Hematopoietic multipotent progenitor cell treated with erythropoietin and hydrocortisone succinate and interleukin-3 and kit ligand, for 8 days (in vitro differentiated cells): ENCODE data around the gene MEGF11.
"Not testable (repeated sequence)": the region's sequence is repeated elsewhere in the genome, so short reads cannot be mapped to it uniquely, and the experiment has no call there.

Experiments
- DNase-seq: peaks from one replicate; pipeline ENCODE4 v3.0.0-alpha.2; 2015

The MEGF11 gene

DNA sequence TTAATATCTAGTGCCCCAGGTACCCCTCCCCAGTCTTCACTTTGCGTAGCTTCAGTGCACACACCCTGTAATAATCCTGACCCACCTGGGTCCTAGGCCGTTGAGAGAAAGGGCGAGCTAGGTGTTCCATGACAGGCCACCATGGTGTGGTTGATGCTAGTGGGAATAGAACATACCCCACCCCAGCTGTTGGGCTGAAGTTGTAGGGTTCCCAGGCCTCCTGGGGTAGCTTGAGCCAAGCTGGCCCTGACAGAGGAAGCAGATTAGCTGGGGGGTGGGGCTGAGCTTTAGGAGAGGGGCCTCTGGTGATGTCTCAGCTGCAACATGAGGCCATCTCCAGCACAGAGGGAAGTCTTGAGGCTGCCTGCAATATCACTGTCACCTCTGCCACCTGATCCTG, 343.7 kb downstream of the MEGF11 start:
- DNase-seq: no peak

DNA sequence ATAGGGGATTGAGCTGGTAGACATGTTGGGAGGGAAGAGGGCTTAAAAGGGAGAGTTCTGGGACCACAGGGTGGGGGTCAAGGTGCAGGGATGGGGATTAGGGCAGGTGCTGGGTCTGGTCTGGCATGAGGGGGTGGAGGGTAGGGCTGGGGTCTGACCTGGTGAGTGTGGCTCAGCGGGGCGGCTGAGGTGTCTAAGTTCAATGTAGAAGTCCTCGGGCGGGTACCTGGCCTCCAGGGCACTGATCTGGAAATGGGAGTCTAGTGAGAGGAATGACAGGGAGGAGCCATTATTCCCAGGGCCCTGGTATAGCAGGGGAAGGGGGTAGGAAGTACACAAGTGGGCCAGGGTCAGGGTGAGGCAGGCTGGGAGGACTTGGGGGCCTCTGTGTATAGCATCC, 344.7 kb downstream of the MEGF11 start:
- no peak for DNase-seq

DNA sequence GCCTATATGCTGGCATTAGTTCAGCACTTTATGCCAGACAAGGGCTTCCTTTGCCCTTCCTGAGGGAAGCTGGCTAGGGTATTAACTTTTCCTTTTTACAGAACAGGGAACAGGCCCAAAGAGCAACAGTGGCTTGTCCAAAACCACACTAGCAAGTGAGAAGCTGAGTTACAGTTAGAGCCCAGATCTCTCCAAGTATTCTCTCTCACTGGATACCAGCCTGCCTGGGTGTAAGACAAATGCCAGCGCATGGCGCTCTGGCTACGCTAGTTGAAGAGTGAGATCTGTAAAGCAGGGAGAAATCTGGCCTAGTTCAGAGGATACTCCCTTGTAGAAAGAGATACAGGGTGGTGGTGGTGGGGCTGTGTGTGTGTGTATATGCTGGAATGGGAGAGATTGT, 345.9 kb downstream of the MEGF11 start:
- DNase-seq: no peak

DNA sequence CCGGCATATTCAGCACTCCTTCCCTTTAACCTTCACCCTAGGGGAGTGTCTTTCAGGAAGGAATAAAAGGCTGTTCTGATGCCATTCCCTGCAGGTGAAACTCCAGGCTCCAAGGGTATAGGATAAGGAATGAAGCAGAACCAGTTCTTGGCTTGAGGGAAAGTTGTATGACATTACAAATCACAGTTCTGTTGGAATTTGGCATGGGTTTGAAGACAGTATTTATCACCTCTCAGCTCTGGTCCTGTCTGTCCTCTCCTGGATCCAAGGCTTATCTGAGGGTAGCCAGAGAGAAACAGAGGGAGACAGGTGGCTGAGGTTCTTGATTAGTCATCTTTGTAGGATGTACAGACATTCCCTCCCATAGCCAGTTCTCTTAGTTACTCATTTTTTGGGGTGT, 347.2 kb downstream of the MEGF11 start:
- DNase-seq: no peak

DNA sequence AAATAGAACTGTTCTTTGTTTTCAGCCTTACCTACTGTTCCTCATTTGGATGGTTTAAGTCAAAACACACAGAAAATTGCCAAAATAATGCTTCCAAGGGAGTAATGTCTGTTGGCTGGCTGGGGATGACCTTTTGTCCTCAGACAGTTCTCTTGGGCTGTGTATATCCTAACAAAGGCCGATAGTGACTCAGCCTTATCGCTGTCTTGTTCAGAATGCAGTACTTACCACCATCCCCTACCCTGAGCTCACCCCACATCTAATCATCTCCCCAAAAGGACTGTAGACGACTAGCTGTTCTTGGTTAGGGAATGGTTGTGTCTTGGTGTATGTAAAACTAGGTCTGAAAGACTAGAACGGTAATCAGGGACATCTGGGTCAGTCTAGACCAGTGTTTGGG, 349.2 kb downstream of the MEGF11 start:
- no peak for DNase-seq

DNA sequence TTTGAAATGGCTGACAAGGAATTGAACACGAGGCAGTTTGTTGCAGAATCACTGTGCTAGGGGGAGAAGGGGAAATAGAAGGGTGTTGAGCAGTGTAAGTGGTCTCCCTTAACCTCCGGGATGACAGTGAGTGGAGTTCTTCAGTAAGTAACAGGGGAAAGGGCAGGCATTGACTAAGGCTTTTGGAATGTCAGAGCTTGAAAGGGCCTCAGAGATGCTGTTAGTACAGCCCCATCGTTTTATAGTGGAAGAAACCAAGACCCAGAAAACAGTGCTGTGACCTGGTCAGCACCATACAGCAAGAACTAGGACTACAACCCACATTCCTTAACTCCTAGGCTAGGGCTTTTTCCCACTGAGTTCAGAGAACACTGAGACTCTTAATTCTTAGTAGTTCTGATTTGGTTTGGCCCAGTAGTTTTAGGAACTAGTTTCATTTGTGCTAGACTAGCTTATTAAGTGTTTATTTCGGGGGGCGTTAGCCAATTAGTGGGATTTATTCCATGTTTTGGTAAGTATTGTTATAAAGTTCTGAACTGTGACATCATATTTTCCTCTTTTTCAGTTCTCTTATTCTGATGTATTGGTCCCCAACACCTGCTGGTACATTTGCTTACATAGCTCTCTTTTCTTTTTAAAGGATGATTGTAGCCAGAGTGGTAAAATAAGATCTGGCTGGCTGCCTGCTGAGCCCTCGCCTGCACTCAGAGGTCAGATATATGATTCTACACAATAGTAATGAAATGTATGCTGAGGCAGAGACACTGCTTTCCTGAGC, 350.1 kb downstream of the MEGF11 start:
- no peak for DNase-seq

DNA sequence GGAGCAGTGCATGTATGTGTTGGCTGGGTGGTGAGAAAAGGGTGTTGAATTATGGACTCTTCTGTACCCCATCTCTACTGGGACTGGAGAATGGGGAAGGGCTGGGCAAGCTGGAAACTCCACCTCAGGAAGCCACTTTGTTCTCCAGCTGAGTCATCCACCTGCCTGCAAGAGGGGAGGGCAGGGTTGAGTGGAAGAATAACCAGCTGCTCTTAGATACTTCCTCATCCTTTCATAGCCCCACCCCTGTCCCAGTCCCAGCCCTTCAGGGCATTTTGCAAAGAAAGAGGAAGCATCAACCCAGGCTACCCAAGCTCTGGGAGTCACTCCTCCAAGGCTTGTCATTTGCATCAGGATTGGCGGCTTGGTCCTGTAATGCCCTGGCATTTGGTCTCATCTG, 351.2 kb downstream of the MEGF11 start:
- DNase-seq: peak; percentile 56

DNA sequence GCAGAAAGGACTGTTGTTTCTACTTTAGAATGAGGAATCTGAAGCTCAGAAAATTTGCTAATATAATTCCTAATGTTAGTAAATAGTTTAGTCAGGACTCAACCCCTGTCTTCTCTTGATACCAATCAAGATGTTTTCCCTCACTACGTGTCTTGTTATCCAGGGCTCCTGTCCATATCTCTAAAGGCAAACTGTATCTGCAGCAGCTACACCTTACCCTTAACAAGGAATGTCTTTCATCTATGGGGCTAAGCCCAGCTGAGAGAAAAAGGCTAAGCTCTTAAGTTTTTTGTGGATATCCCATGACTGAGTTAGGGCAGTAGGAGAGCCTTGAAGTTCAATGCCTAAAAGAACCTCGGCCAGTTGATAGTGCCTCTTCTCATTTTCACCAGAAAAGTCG, 351.7 kb downstream of the MEGF11 start:
- DNase-seq: no peak

DNA sequence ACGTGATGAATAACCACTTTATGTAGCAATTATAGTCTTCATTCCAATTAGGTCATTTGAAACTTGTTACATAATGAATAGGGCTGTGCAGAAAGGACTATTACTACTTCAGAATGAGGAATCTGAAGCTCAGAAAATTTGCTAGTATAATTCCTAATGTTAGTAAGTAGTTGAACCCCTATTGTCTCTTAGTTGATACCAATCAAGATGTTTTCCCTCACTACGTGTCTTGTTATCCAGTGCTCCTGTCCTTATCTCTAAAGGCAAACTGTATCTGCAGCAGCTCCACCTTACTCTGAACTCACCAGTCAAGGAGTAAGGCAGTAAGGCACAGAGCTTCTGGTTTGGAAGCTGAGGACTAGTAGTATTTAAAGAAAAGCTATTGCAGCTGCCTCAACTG, 352.2 kb downstream of the MEGF11 start:
- DNase-seq: peak; percentile 9

DNA sequence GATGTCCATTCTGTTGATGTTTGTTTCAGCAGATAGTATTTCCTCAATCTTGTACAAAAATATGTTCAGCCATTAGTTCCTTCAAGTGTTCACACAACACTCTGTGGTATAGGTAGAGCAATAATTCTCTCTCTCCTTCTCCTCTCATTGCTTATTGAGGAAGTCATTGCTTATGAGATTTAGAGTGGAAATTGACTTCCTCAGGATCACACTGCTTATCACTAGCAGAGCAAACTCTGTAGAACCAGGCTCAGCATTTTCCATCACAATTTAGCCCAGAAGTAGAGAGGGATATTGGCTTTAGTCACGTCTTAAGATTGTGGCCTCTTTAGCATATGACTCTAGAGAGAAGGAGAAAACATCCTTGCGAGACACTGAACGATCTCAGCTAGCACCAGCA, 353.1 kb downstream of the MEGF11 start:
- DNase-seq: no peak

DNA sequence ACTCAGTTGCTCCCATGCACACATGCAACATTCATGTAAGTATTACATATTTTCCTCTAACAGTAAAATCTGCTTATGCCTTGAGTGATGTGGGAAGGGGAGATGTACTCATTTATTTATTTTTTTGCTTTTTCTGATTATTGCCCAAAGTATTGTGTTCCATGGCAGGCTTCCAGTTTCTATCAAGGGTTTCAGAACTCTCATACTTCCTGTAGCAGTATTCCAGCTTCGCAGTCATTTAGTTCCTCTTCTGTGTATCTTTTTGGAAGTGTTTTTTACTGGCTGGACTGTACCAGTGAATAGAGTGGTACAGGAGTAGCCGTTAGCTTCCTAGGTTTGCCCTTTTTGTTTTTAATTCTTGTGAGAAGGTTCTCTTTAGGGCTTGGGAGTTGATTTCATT, 357.3 kb downstream of the MEGF11 start:
- no peak for DNase-seq

DNA sequence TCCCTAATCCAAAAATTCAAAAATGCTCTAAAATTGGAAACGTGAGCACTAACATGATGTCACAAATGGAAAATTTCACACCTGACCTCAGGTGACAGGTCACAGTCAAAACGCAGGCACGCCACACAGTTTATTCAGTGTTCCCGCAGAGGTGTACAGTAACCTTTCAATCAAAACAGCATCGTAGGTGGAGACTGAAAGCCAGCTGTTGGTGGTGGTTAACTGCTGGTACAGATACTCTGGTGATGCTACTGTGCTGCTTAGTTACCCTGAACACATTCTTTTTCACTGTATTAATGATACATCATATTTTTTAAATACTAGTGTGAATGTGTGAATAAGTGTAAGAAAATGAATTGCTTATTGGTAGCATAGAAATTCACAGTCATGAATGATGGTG, 360.5 kb downstream of the MEGF11 start:
- DNase-seq: no peak

DNA sequence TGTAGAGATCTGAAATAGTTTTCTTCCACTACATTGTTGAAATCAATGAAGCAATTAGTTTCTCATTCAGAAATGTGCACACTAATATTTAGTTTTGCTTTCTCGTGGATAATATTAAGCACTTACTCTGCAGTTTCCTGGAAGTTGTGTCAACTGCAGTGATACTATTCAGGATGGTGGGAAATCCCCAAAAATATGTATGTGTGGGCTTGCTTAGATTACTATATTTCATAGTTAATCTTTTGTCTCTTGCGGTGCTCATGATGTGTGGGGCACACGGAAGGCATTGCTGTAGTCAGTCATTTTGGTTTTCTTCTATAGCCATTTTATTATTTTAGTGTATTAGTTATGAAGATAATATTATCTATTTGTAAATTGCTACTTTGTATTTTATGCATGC, 364.6 kb downstream of the MEGF11 start:
- DNase-seq: no peak

DNA sequence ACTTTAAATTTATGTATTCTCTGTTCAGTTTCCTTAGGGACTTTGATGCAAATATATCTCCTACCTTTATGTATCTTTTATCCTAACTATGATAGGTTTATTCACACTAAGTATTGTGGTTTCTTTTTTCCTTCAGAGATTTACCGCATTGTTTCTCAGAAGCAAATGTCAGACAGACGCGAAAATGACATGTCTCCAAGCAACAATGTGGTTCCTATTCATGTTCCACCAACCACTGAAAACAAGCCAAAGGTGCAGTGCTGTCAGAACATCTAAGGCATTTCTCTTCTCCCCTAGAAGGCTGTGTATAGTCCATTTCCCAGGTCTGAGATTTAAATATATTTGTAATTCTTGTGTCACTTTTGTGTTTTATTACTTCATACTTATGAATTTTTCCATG, 366.0 kb downstream of the MEGF11 start:
- DNase-seq: no peak

DNA sequence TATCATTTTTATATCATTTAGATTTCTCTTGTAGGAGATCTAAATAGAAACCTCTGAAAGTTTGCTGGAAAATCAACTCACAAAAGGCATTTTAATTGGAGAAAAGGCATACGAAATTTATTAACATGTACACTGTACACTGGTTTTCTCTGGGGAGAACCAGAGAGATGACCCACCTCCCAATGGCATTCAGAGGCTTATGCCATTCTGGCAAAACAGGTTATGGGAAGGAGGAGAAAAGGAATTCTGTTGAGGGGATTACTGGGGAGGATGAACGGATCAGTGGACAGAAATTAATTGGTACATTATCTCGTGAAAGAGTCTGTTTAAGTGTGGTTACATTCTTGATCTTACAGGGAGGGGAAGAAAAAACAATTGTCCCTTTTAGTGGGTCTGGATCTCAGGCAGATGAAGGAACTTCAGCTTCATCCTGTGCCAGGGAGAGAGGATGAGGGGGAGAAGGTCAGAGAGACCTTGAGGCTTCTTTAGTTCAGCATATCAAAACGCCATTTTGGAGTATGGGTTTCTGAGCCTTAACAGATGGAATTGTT, 367.8 kb downstream of the MEGF11 start:
- no peak for DNase-seq

DNA sequence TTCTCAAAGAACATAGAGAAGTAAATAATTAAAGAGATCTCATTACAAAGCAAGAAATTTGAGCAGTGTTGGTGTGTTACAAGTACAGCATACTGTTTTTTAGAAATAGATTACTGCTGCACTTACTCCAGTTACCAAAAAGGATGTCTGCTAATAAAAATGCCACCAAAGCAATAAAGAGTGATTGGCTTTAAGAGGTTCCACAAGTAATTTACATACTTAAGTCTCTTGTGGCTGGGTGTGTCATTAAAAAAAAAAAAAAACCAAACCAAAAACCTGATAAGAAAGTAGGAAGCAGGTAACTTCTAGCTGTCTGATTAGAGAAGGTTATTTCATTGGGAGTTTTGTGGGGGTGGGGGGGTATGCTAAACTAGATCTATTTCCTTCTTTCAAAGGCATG, 369.0 kb downstream of the MEGF11 start:
- DNase-seq: no peak

DNA sequence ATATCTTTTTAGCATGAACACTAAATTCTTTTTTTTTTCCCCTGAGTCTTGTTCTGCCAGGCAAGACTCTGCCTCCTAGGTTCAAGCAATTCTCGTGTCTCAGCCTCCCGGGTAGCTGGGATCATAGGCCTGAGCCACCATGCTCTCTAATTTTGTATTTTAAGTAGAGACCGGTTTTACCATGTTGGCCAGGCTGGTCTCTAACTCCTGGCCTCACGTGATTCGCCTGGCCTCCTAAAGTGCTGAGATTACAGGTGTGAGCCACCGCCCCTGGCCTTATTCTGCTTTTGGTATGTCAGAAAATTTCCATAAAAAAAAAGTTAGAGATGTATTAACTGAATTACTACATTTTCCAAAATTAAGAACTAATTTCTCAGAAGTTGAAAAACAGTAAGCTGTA, 370.0 kb downstream of the MEGF11 start:
- DNase-seq: no peak

DNA sequence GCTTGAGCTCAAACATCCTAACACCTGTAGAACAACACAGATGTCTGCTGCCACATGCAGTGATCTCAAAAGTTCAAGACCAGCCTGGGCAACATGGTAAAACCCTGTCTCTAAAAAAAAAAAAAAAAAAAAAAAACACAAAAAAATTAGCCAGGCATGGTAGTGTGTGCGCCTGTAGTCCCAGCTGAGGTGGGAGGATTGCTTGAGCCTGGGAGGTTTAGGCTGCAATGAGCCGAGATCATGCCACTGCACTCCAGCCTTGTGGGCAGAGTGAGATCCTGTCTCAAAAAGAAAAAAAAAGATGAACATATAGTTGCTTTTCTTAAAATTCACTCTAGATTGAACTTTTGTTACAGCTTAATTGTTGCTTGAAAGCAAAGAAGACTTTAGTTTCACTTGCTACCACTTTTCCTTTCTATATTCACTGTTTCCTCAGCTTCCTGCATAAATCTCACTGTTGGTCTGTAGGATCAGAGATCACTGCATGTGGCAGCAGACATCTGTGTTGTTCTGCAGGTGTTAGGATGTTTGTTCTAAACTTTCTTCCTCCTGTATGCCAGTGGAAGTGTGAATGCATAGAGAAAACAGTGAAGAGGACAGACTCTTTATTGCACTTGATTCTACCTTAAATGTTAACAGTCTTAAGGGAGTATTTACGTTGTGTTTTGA, 371.6 kb downstream of the MEGF11 start:
- DNase-seq: no peak

DNA sequence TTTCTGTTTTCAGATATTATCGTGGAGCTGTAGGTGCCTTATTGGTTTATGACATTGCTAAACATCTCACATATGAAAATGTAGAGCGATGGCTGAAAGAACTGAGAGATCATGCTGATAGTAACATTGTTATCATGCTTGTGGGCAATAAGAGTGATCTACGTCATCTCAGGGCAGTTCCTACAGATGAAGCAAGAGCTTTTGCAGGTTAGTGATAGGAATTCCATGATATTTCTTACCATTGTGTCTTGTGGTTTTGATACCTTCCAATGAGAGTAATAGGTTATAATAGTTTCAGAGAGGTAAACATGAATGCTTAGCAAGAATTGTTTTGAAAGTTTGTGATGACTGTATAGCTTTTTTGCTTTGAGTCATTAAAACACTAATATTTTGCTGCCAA, 375.8 kb downstream of the MEGF11 start:
- no peak for DNase-seq

DNA sequence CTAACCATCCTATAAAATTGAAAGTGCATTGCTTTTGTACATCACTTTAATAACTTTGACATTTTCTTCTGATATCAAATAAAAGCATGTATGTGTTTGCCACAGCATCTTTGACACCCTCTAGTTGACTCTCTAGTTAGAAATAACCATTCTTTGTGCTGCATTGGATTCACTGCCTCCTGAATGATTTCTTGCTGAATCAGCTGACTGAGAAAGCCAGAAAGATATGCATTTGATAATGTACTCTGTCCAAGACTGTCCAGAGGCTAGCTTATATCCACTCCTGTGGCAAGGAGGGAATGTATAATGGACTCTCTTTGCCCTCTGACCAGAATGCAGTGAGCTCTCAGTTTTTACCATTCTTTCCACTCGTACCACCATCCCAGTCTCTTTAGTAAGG, 378.1 kb downstream of the MEGF11 start:
- no peak for DNase-seq

DNA sequence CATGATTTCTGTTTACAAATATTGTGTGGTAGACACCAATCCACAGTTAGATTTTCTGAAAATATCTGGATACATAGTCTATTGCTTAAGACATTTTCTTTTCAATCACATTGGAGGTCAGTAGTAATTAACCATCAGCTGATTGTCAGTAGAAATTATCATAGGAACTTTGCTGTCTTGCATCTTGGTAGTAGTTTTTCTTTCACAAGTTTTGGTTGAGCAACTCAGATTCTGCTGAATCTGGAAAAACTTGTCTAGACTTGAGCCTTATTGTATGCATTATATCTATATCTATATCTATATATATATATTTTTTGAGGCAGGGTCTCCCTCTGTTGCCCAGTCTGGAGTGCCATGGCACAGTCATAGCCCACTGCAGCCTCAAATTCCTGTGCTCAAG, 380.3 kb downstream of the MEGF11 start:
- no peak for DNase-seq

DNA sequence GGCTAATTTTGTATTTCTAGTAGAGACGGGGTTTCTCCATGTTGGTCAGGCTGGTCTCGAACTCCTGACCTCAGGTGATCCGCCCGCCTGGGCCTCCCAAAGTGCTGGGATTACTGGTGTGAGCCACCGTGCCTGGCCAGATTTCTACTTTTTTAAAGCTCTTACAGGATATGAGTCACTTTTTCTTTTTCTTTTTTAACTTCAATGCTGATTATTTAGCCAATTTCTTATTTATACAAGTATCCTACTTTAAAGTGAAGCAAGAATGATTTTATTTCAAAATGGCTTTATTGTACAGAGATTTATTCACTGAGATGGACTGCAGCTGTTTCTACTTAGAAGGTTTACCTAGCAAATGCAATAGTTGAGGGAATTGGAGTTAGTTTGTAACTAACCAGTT, 381.0 kb downstream of the MEGF11 start:
- DNase-seq: not testable (repeated sequence)

DNA sequence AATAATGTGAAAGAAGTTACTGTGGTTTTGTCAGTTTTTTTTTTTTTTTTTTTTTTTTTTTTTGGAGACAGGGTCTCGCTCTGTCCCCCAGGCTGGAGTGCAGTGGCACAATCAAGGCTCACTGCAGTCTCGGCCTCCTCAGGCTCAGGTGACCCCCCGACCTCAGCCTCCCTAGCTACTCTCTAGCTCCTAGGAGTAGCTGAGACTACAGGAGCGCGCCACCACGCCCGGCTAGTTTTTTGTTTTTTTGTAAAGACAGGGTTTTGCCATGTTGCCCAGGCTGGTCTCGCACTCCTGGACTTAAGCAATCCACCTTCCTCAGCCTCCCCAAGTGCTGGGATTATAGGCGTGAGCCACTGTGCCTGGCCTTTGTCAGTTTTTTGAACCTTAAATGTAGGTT, 381.7 kb downstream of the MEGF11 start:
- DNase-seq: not testable (repeated sequence)

DNA sequence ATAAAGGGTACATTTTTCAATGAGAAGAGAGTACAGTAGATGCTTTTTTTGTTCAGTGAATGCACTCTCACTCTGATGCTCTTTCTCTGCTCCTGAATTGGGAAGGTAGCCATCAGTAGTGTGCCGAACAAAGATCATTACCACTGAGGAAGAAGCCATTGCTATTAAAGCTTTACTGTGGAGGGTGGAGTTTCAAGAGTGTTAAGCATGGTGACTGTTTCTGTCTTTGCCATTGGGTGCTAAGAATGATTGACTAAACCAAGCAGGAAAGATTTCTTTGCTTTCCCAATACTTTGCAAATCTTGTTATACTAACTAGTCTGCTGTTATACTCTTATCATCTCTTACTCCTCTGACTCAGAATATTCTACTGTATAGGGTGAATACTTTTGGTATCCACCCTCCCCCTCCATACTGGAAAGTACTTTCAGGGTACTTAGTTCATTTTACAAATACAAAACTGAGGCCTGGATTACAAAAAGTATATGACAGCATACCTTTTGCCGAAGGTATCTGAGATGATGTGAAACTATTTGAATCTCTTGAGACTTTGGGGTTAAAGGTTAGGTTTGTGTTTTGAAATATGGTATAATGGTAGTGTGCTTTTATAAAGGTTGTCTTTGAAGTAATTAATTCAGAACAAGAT, 382.5 kb downstream of the MEGF11 start:
- peak; percentile 58 for DNase-seq
